GM19324 (cell line): ENCODE measurements around the gene DVL1.

ENCODE experiments used
- ATAC-seq: cut with Tn5 transposase; IDR thresholded peaks from one replicate; pipeline ENCODE4 v1.9.1; 2021; ENCODE audit warnings: mild to moderate bottlenecking, moderate library complexity; ENCODE audit not compliant: unreplicated experiment, low FRiP score

DVL1 gene

GRCh38 chr1:1303736-1304135, 45.5 kb downstream of the DVL1 start:
- no peak for ATAC-seq

- no peak for ATAC-seq
Measured at GRCh38 chr1:1302951-1303509, 46.2 kb downstream of the DVL1 start.

GRCh38 chr1:1302006-1302430, 47.2 kb downstream of the DVL1 start:
- ATAC-seq: no peak

GRCh38 chr1:1300352-1300739, 48.9 kb downstream of the DVL1 start:
- no peak for ATAC-seq

GRCh38 chr1:1299686-1300351, 49.4 kb downstream of the DVL1 start:
- ATAC-seq: no peak

GRCh38 chr1:1298861-1299685, 50.1 kb downstream of the DVL1 start:
- no peak for ATAC-seq

GRCh38 chr1:1297802-1298424, 51.3 kb downstream of the DVL1 start:
- ATAC-seq: no peak

- ATAC-seq: no peak
Measured at GRCh38 chr1:1296070-1297061, 52.9 kb downstream of the DVL1 start.

- no peak for ATAC-seq
Measured at GRCh38 chr1:1295154-1295923, 53.9 kb downstream of the DVL1 start.

- ATAC-seq: no peak
Measured at GRCh38 chr1:1294250-1294890, 54.8 kb downstream of the DVL1 start.

- no peak for ATAC-seq
Measured at GRCh38 chr1:1293263-1294249, 55.7 kb downstream of the DVL1 start.

- ATAC-seq: no peak
Measured at GRCh38 chr1:1292851-1293250, 56.4 kb downstream of the DVL1 start.

- no peak for ATAC-seq
Measured at GRCh38 chr1:1292442-1292779, 56.8 kb downstream of the DVL1 start.

- no peak for ATAC-seq
Measured at GRCh38 chr1:1291548-1292441, 57.4 kb downstream of the DVL1 start.

GRCh38 chr1:1291023-1291528, 58.1 kb downstream of the DVL1 start:
- ATAC-seq: no peak

- ATAC-seq: no peak
Measured at GRCh38 chr1:1290238-1290731, 58.9 kb downstream of the DVL1 start.
